ENCODE results near the gene EPC2. TPM values are rescaled to one million over a fixed set of nuclear protein-coding genes. Genes with fewer than 3 reads are reported as not detected.
"Not testable (repeated sequence)": the region's sequence is repeated elsewhere in the genome, so short reads cannot be mapped to it uniquely, and the experiment has no call there.

The EPC2 gene
- polyA plus RNA-seq, 3 donors = 1.4 to 19.2 (median 2.0) TPM

DNA sequence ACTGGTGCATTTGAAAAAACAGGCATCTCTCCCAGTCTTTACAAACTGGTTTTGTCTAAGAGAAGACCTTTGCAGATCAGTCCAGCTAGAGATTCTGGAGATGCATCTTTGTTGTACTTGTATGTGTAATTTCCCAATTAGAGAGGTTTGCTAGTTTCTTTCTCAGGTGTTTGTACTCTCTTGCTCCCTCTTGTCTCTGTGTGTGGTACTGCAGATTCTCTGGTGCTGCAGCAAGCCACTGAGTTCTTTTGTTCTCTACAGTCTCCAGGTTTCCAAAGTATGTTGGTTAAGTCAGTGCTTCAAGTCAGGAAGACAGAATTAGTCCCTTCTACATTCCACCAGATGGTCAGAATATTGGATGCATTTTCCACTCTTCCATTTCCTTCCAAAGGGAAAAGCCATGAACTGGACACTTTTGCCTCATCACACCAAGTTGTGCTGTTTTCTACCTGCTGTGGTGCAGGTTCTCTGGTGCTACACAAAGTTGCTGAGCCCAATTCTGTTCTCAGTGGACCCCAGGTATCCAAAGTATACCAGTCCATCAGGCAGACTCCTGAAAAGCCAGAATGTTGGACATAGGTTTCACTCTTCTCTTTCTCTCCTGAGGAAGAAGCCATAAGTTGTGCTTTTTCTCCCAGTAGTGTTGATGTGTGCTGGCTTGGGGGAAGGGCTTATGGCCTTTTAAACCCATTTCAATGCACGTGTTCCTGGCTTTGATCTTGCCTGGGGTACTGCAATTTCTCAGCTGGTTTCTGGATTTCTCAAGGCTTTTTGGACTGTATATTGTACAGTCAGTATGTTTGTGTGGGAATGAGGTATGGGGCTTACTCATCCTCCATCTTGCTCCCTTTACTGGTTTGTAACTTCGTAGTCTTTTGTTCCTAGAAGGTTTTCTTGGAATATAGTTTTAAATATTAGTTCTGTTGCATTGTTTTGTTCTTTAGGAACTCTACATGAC, 29.8 kb downstream of the EPC2 start:
- H3K27ac Mint-ChIP-seq = peak overlapping the region in 1 of 7 donors; percentile 3
- H3K36me3 ChIP-seq (replicated peaks in 1 of 2; ENCODE audit: control insufficient read depth in 1 of 2, insufficient read depth in 2 of 2, low read length in 2 of 2) = no peaks in the 10 kb centered on the region
- H3K27me3 ChIP-seq (ENCODE audit: control insufficient read depth in 2 of 2, insufficient read depth in 2 of 2, low read length in 2 of 2) = no peaks in the 10 kb centered on the region
- H3K4me2 ChIP-seq (replicated peaks; ENCODE audit: extremely low read depth, low read length, poor library complexity, severe bottlenecking) = no peak overlapping the region
- H3K9ac ChIP-seq (ENCODE audit: insufficient read depth, low read length, poor library complexity, severe bottlenecking) = no peak overlapping the region
- intact Hi-C loops (cut with micrococcal nuclease) = no loop called here
- no peak overlapping the region for H2AFZ ChIP-seq (ENCODE audit: insufficient read depth, low read depth, low read length, poor library complexity, severe bottlenecking)
- H3K4me3 ChIP-seq (replicated peaks in 1 of 3; ENCODE audit: low read depth in 2 of 3, low read length in 3 of 3) = no peak overlapping the region
- H3K9me3 ChIP-seq (replicated peaks in 1 of 2; ENCODE audit: control insufficient read depth in 1 of 2, insufficient read depth in 1 of 2, low read length in 2 of 2) = no peaks in the 10 kb centered on the region
- peaks cover 97% of the 10 kb centered on the region for H3K79me2 ChIP-seq (ENCODE audit: insufficient read depth, low read length)
- TF ChIP-seq, protein P1, sequence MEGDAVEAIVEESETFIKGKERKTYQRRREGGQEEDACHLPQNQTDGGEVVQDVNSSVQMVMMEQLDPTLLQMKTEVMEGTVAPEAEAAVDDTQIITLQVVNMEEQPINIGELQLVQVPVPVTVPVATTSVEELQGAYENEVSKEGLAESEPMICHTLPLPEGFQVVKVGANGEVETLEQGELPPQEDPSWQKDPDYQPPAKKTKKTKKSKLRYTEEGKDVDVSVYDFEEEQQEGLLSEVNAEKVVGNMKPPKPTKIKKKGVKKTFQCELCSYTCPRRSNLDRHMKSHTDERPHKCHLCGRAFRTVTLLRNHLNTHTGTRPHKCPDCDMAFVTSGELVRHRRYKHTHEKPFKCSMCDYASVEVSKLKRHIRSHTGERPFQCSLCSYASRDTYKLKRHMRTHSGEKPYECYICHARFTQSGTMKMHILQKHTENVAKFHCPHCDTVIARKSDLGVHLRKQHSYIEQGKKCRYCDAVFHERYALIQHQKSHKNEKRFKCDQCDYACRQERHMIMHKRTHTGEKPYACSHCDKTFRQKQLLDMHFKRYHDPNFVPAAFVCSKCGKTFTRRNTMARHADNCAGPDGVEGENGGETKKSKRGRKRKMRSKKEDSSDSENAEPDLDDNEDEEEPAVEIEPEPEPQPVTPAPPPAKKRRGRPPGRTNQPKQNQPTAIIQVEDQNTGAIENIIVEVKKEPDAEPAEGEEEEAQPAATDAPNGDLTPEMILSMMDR (IDR thresholded peaks at IDR 0.05) = peak; percentile 89
- peaks cover 0 to 3% (median 0%) of the 10 kb centered on the region in 7 donors for H3K9me3 Mint-ChIP-seq
- WGBS (ENCODE audit: insufficient coverage) = 100% methylated on average over 1 of the region's 2 CpGs
- no peaks in the 10 kb centered on the region for H3K27me3 Mint-ChIP-seq (ENCODE audit: low read depth in 3 of 3)
- peaks cover 14% of the 10 kb centered on the region for H3K4me1 Mint-ChIP-seq
- H3K36me3 Mint-ChIP-seq = peaks cover 2 to 6% of the 10 kb centered on the region in 2 donors
- peak; percentile 21 to 44 (median 31) for DNase-seq
- no peak overlapping the region for H3K27ac ChIP-seq (ENCODE audit: low read depth in 1 of 2, low read length in 2 of 2)
- H3K4me1 ChIP-seq (ENCODE audit: control insufficient read depth in 1 of 2, insufficient read depth in 2 of 2, low read length in 2 of 2) = no peaks in the 10 kb centered on the region
- H3K4me3 Mint-ChIP-seq = no peak overlapping the region
- peaks cover 98% of the 10 kb centered on the region for H4K20me1 ChIP-seq (ENCODE audit: insufficient read depth, low read length)

DNA sequence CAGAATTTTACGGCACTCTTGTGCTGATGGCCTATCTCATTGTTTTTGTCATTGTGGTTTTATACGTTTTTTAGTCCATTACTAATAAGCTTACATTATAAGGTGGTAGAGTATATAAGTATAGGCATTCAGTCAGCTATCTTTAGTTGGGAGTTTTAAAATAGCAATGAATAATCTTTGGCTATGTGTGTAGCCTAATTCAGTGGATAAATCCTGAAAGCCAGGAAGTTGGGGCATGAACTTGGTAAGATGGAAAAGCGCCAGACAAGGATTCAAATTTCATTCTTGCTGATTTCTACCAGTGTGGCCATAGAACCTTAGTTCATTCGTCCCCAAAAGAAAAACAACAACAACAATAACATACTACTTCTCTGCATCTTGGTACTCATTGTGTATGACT, 31.2 kb downstream of the EPC2 start:
- WGBS (ENCODE audit: insufficient coverage) = no CpG with 5 or more reads among the region's 4 CpGs
- Mint-ChIP-seq H3K4me3 (no peak overlapping the region), H3K27me3 (ENCODE audit: low read depth in 3 of 3) (no peaks in the 10 kb centered on the region), H3K4me1 (peaks cover 13% of the 10 kb centered on the region), H3K9me3 (peaks cover 0 to 3% (median 0%) of the 10 kb centered on the region in 7 donors), H3K36me3 (peaks cover 2 to 6% of the 10 kb centered on the region in 2 donors), H3K27ac (no peak overlapping the region)
- Histone ChIP-seq H3K4me2 (replicated peaks; ENCODE audit: extremely low read depth, low read length, poor library complexity, severe bottlenecking) (no peak overlapping the region), H3K4me1 (ENCODE audit: control insufficient read depth in 1 of 2, insufficient read depth in 2 of 2, low read length in 2 of 2) (no peaks in the 10 kb centered on the region), H3K9ac (ENCODE audit: insufficient read depth, low read length, poor library complexity, severe bottlenecking) (no peak overlapping the region), H4K20me1 (ENCODE audit: insufficient read depth, low read length) (peaks cover 98% of the 10 kb centered on the region), H3K27ac (ENCODE audit: low read depth in 1 of 2, low read length in 2 of 2) (no peak overlapping the region), H3K79me2 (ENCODE audit: insufficient read depth, low read length) (peaks cover 97% of the 10 kb centered on the region), H3K36me3 (replicated peaks in 1 of 2; ENCODE audit: control insufficient read depth in 1 of 2, insufficient read depth in 2 of 2, low read length in 2 of 2) (no peaks in the 10 kb centered on the region), H3K27me3 (ENCODE audit: control insufficient read depth in 2 of 2, insufficient read depth in 2 of 2, low read length in 2 of 2) (no peaks in the 10 kb centered on the region), H3K9me3 (replicated peaks in 1 of 2; ENCODE audit: control insufficient read depth in 1 of 2, insufficient read depth in 1 of 2, low read length in 2 of 2) (no peaks in the 10 kb centered on the region), H2AFZ (ENCODE audit: insufficient read depth, low read depth, low read length, poor library complexity, severe bottlenecking) (no peak overlapping the region), H3K4me3 (replicated peaks in 1 of 3; ENCODE audit: low read depth in 2 of 3, low read length in 3 of 3) (no peak overlapping the region)
- TF ChIP-seq, protein P1 (IDR thresholded peaks at IDR 0.05) = no peak
- intact Hi-C loops (cut with micrococcal nuclease) = no loop called here
- no peak for DNase-seq

DNA sequence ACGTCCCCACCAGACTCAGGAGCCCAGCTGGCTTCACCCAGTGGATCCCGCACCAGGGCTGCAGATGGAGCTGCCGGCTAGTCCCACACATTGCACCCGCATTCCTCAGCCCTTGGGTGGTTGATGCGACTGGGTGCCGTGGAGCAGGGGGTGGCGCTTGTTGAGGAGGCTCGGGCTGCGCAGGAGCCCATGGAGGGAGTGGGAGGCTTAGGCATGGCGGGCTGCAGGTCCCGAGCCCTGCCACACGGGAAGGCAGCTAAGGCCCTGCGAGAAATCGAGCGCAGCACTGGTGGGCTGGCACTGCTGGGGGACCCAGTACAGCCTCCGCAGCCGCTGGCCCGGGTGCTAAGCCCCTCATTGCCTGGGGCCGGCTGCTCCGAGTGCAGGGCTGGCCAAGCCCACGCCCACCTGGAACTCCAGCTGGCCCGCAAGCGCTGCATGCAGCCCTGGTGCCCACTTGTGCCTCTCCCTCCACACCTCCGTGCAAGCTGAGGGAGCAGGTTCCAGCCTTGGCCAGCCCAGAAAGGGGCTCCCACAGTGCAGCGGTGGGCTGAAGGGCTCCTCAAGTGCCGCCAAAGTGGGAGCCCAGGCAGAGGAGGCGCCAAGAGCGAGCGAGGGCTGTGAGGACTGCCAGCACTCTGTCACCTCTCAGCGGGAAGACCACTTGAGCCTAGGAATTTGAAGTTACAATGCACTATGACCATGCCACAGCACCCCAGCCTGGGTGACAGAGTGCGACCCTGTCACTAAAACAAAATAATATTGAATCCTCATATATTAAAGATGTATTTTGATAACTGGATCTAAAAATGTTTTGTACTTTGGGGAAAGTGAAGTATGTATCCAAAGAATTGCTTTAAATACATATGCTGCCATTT, 34.0 kb downstream of the EPC2 start:
- H3K9ac ChIP-seq (ENCODE audit: insufficient read depth, low read length, poor library complexity, severe bottlenecking); H3K4me3 Mint-ChIP-seq; DNase-seq; H3K36me3 Mint-ChIP-seq; H3K4me2 ChIP-seq (replicated peaks; ENCODE audit: extremely low read depth, low read length, poor library complexity, severe bottlenecking); H3K27ac ChIP-seq (ENCODE audit: low read depth in 1 of 2, low read length in 2 of 2); H3K4me3 ChIP-seq (replicated peaks in 1 of 3; ENCODE audit: low read depth in 2 of 3, low read length in 3 of 3); H2AFZ ChIP-seq (ENCODE audit: insufficient read depth, low read depth, low read length, poor library complexity, severe bottlenecking); H3K9me3 Mint-ChIP-seq; H3K9me3 ChIP-seq (replicated peaks in 1 of 2; ENCODE audit: control insufficient read depth in 1 of 2, insufficient read depth in 1 of 2, low read length in 2 of 2); H3K27me3 ChIP-seq (ENCODE audit: control insufficient read depth in 2 of 2, insufficient read depth in 2 of 2, low read length in 2 of 2); intact Hi-C loops (cut with micrococcal nuclease); H3K36me3 ChIP-seq (replicated peaks in 1 of 2; ENCODE audit: control insufficient read depth in 1 of 2, insufficient read depth in 2 of 2, low read length in 2 of 2); H3K27me3 Mint-ChIP-seq (ENCODE audit: low read depth in 3 of 3); H3K4me1 ChIP-seq (ENCODE audit: control insufficient read depth in 1 of 2, insufficient read depth in 2 of 2, low read length in 2 of 2): not testable (repeated sequence)
- Histone ChIP-seq H3K79me2 (ENCODE audit: insufficient read depth, low read length) (peaks cover 97% of the 10 kb centered on the region), H4K20me1 (ENCODE audit: insufficient read depth, low read length) (peaks cover 98% of the 10 kb centered on the region)
- WGBS (ENCODE audit: insufficient coverage) = 96% methylated on average over 24 of the region's 31 CpGs
- peak overlapping the region in 1 of 7 donors; percentile 43 for H3K27ac Mint-ChIP-seq
- H3K4me1 Mint-ChIP-seq = peaks cover 12% of the 10 kb centered on the region
